ENCODE data around the gene NPM3. TPM values are rescaled to one million over a fixed set of nuclear protein-coding genes. Genes with fewer than 3 reads are reported as not detected.

The NPM3 gene
- total and polyA plus RNA-seq, 2 of the 8 experiments (the other 6 are each of a cell fraction or from before 2014, with no cell fraction given), result 127 to 175 TPM

- Histone ChIP-seq H4K5ac (ENCODE audit: insufficient read length, low read depth, low read length) (no peak overlapping the region), H3K18ac (ENCODE audit: extremely low read depth, low read length) (no peak overlapping the region), H3K4me2 (ENCODE audit: insufficient read depth in 1 of 2, low read depth in 2 of 2, low read length in 2 of 2) (no peak overlapping the region), H3K9me3 (ENCODE audit: insufficient read depth in 2 of 2, low read depth in 1 of 2, low read length in 1 of 2) (no peaks in the 10 kb centered on the region), H3K27ac (ENCODE audit: low read depth, low read length) (no peak overlapping the region), H3K36me3 (ENCODE audit: control insufficient read depth in 2 of 4, insufficient read depth in 4 of 4, low read length in 3 of 4) (peaks cover 33 to 96% (median 75%) of the 10 kb centered on the region in 4 experiments), H3K4me3 (ENCODE audit: extremely low read depth in 1 of 4, insufficient read depth in 2 of 4, low read depth in 3 of 4, low read length in 4 of 4) (no peak overlapping the region), H3K4ac (replicated peaks; ENCODE audit: insufficient read length, low read depth, low read length) (no peak overlapping the region), H3K4me1 (replicated peaks in 1 of 4; ENCODE audit: control insufficient read depth in 3 of 4, insufficient read depth in 4 of 4, low read length in 3 of 4) (no peaks in the 10 kb centered on the region), H4K20me1 (replicated peaks in 1 of 2; ENCODE audit: control insufficient read depth in 1 of 2, insufficient read depth in 2 of 2, low read length in 2 of 2) (peaks cover 4 to 9% of the 10 kb centered on the region in 2 experiments), H4K91ac (replicated peaks; ENCODE audit: insufficient read length, low read length) (no peak overlapping the region), H2BK12ac (ENCODE audit: low read depth, low read length) (no peak overlapping the region), H4K8ac (ENCODE audit: extremely low read depth, insufficient read depth, low read length) (peak overlapping the region; percentile 15; the same call in 1 of the 2 replicates), H3K23ac (ENCODE audit: insufficient read length) (no peak overlapping the region), H3K23me2 (ENCODE audit: low read depth, low read length) (no peaks in the 10 kb centered on the region), H2BK15ac (ENCODE audit: low read length) (no peak overlapping the region), H3K79me2 (ENCODE audit: control insufficient read depth in 1 of 2, insufficient read depth in 2 of 2, low read length in 2 of 2) (peaks cover 0 to 5% of the 10 kb centered on the region in 2 experiments; a peak in 2 of 4 replicates), H3K27me3 (replicated peaks in 1 of 4; ENCODE audit: control insufficient read depth in 3 of 4, extremely low read depth in 1 of 4, insufficient read depth in 3 of 4, low read length in 3 of 4) (no peaks in the 10 kb centered on the region), H2AK5ac (ENCODE audit: low read depth, low read length) (no peak overlapping the region), H3K56ac (replicated peaks; ENCODE audit: insufficient read length, low read depth, low read length) (no peak overlapping the region), H2BK20ac (ENCODE audit: low read length) (no peak overlapping the region), H2BK120ac (replicated peaks; ENCODE audit: low read depth, low read length) (no peak overlapping the region), H3K9ac (replicated peaks in 1 of 4; ENCODE audit: extremely low read depth in 1 of 4, low read depth in 3 of 4, low read length in 3 of 4) (no peak overlapping the region), H2AFZ (ENCODE audit: low read length) (no peak overlapping the region), H3K14ac (ENCODE audit: insufficient read length) (no peak overlapping the region), H2BK5ac (ENCODE audit: low read depth, low read length) (no peak overlapping the region), H3K79me1 (ENCODE audit: low read depth, low read length) (no peaks in the 10 kb centered on the region)
- ChIA-PET POLR2A (ENCODE audit: partially characterized antibody) (interaction anchor here (1.3 to 1.6 kb wide), 2 partner anchors 20 to 25 kb away, joined by 6 to 10 read pairs; partner anchors contain the start of gene OGA), CTCF (ENCODE audit: partially characterized antibody) (interaction anchor here (0.6 kb wide), 1 partner anchor 15 kb away, joined by 3 read pairs; no protein-coding TSS in a partner anchor)
- FAIRE-seq (no peak), DNase-seq (ENCODE audit: low read depth in 1 of 2, low spot score in 2 of 2) (no peak)
- WGBS, 2 experiments (ENCODE audit: extremely low coverage in 1 of 2, insufficient coverage in 1 of 2, insufficient read length in 1 of 2, insufficient replicate concordance in 2 of 2, low coverage in 1 of 2, low lambda C conversion rate in 2 of 2, missing lambda C conversion rate in 1 of 2), result 96% methylated on average over 12 of the region's 12 CpGs; no CpG with 5 or more reads in 1 of the 2 experiments
- TF ChIP-seq SP1 (IDR thresholded peaks at IDR 0.05; ENCODE audit: low read depth, low read length), result no peak
- no peak for TF ChIP-seq SP4 (IDR thresholded peaks at IDR 0.05; ENCODE audit: low read length)
- TF ChIP-seq POLR2AphosphoS5 (IDR thresholded peaks at IDR 0.05; ENCODE audit: low read depth, low read length), result no peak
- no peak for TF ChIP-seq CTBP2 (IDR thresholded peaks at IDR 0.05; ENCODE audit: borderline replicate concordance, insufficient read depth, insufficient read length, low read length)
- TF ChIP-seq CBX8 (IDR thresholded peaks at IDR 0.05; ENCODE audit: borderline replicate concordance, low read depth, low read length), result no peak
- TF ChIP-seq BACH1 (IDR thresholded peaks at IDR 0.05; ENCODE audit: low read length), result no peak
- no peak for TF ChIP-seq HDAC2 (IDR thresholded peaks at IDR 0.05; ENCODE audit: borderline replicate concordance in 1 of 2, low read depth in 2 of 2, low read length in 2 of 2)
- TF ChIP-seq TCF12 (IDR thresholded peaks at IDR 0.05; ENCODE audit: low read depth, low read length), result no peak
- TF ChIP-seq JUN (IDR thresholded peaks at IDR 0.05; ENCODE audit: low read depth, low read length), result no peak
- TF ChIP-seq GTF2F1 (IDR thresholded peaks at IDR 0.05; ENCODE audit: borderline replicate concordance, low read depth, low read length), result no peak
- no peak for TF ChIP-seq CEBPB (IDR thresholded peaks at IDR 0.05; ENCODE audit: low read depth, low read length)
- TF ChIP-seq TAF1 (IDR thresholded peaks at IDR 0.05; ENCODE audit: low read depth, low read length), result no peak
- TF ChIP-seq ATF2 (IDR thresholded peaks at IDR 0.05; ENCODE audit: low read length), result no peak
These were observed 10.3 kb upstream of the NPM3 start for GRCh38 chr10:101793526-101793925.

All from H1 (cell line).